Urinary bladder (tissue), 4 donors: ENCODE results near the gene LRRK1. TPM values are rescaled to one million over a fixed set of nuclear protein-coding genes. Genes with fewer than 3 reads are reported as not detected.

Source experiments
- DNase-seq: peaks from one replicate; pipeline ENCODE4 v3.0.0-alpha.2; 2015; ENCODE audit errors: extremely low spot score
- H3K27ac ChIP-seq: one replicate; pipeline ENCODE4 v1.5.1; 2013; ENCODE audit warnings: low read depth, mild to moderate bottlenecking, moderate library complexity
- H3K36me3 ChIP-seq: one replicate; pipeline ENCODE4 v1.6.1; 2013; ENCODE audit warnings: mild to moderate bottlenecking, moderate library complexity; ENCODE audit not compliant: insufficient read depth
- H3K4me1 ChIP-seq: one replicate; pipeline ENCODE4 v1.6.1; 2013; ENCODE audit warnings: mild to moderate bottlenecking, moderate library complexity; ENCODE audit not compliant: insufficient read depth
- H3K4me3 ChIP-seq: one replicate; pipeline ENCODE4 v1.5.1; 2013; ENCODE audit warnings: low read depth, low read length
- WGBS: extraction: QIAGEN DNeasy Blood & Tissue Kit; methylation state at CpG from one replicate; pipeline ENCODE4 v1.1.7; 2013; 5-methylcytosine and 5-hydroxymethylcytosine counted together
- polyA plus RNA-seq: library from polyadenylated mRNA; stranded (reverse); fragments of 200-250 nt; gene quantifications from one replicate; pipeline ENCODE4 v1.2.3, GENCODE V29; 2013
- total RNA-seq: library from RNA; depleted of rRNA; stranded (reverse); fragments of >200 nt; gene quantifications from one replicate; pipeline ENCODE4 v1.2.3, GENCODE V29; 2014
- donor health status: healthy with polysubstance abuse.
- donor health status: healthy.

Gene LRRK1
- total and polyA plus RNA-seq, 2 donors: 9.9 to 12.3 TPM

DNA sequence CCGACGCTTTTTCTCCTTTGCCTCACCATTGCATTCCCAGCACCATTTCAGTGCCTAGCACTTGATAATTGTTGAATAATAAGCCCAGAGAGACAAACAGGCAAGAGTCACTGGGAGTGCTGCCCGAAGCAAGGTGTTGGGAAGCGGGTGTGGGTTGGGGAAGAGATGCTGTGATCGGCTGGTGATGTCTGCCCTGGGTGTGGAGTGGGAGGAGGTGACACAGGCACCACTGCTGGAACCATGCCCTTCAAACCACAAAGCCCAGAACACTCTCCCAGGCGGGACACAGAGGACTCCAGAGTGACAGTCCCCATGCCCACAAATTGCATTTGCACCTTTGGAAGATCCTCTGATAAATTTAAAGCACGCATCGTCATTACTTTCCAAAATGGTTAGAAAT, 184.4 kb downstream of the LRRK1 start:
- Histone ChIP-seq H3K36me3 (no peaks in the 10 kb centered on the region), H3K27ac (no peak overlapping the region), H3K4me3 (no peak overlapping the region), H3K4me1 (no peaks in the 10 kb centered on the region)
- 94% methylated on average over 8 of the region's 8 CpGs for WGBS
- DNase-seq: no peak

DNA sequence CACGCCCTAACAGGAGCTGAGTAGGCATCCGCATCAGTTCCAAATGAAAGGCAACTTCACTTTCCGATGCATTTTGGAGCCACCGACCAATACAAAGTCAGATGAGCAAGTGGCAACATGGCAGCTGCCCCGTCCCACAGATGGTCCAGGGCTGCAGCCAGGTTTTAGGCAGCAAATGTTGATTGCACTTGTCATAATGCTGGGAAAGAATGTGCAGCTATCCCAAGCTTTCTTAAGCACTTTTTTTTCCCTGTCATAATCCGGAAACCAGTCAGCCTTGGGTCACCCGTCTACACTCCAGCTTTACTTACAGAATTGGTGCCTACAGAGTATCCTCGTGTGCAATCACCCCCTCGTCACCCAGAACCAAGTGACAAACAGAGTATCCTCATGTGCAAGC, 185.0 kb downstream of the LRRK1 start:
- Histone ChIP-seq H3K36me3 (no peaks in the 10 kb centered on the region), H3K4me3 (no peak overlapping the region), H3K27ac (no peak overlapping the region), H3K4me1 (no peaks in the 10 kb centered on the region)
- 94% methylated on average over 9 of the region's 9 CpGs for WGBS
- no peak for DNase-seq

DNA sequence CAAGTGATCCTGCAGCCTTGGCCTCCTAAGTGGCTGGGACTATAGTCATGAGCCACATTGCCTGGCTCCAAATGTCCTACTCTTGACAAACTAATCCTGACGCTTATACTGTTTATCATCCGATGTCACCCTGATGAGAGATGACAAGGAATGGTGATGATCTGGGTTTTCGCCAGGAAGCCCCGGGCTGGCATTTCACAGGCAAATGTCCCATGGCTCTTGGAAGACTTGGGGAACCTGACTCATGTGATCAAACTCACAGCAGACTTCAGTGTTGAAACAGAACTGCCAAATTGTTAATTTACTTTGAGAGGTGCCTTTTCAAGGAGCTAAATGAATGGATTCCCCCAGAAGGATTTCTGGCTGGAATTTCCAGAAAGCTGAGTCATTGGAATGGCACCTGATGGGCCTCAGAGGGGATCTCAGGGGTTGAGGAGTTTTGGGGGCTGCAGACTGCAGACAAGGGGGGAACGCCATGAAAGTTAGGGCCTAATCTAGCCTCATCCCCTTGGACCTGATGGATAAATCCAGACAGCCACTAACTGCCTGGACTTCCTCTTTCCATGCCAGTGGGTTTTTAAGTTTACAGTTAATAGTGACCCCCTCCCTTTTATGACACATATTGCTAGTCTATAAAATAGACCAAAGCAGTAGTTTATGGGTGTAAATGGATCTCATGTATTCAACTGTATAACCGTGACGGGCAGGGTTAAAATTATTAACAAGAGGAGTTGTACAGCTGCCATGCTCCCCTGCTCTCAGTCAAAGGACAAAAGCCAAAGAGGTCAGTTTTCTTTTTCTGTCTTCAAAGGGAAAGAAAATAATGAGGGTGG, 186.1 kb downstream of the LRRK1 start:
- WGBS: 76% methylated on average over 7 of the region's 7 CpGs
- no peak overlapping the region for H3K4me3 ChIP-seq
- no peaks in the 10 kb centered on the region for H3K4me1 ChIP-seq

DNA sequence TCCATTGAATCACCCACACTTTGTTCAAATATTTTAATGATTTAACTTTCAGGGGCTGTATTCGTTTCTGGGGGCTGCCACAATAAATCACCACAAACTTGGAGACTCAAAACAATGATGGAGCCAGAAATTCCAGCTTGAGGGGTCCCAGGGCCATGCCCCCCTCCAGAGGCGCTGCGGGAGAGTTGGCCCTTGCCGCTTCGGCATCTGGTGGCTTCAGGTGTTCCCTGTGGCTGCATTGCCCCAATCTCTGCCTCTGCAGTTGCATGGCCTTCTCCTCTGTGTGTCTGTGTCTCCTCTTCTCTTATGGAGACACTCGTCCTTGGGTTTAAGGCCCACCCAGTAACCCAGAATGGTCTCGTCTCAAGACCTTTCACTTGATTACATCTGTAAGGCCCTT, 187.9 kb downstream of the LRRK1 start:
- Histone ChIP-seq H3K4me1 (no peaks in the 10 kb centered on the region), H3K27ac (no peak overlapping the region), H3K4me3 (no peak overlapping the region), H3K36me3 (no peaks in the 10 kb centered on the region)
- no peak for DNase-seq
- 84% methylated on average over 7 of the region's 7 CpGs for WGBS

More for the DNA sequence above, 186.1 kb downstream of the LRRK1 start:
- no peak for DNase-seq
- Histone ChIP-seq H3K27ac (no peak overlapping the region), H3K36me3 (no peaks in the 10 kb centered on the region)

DNA sequence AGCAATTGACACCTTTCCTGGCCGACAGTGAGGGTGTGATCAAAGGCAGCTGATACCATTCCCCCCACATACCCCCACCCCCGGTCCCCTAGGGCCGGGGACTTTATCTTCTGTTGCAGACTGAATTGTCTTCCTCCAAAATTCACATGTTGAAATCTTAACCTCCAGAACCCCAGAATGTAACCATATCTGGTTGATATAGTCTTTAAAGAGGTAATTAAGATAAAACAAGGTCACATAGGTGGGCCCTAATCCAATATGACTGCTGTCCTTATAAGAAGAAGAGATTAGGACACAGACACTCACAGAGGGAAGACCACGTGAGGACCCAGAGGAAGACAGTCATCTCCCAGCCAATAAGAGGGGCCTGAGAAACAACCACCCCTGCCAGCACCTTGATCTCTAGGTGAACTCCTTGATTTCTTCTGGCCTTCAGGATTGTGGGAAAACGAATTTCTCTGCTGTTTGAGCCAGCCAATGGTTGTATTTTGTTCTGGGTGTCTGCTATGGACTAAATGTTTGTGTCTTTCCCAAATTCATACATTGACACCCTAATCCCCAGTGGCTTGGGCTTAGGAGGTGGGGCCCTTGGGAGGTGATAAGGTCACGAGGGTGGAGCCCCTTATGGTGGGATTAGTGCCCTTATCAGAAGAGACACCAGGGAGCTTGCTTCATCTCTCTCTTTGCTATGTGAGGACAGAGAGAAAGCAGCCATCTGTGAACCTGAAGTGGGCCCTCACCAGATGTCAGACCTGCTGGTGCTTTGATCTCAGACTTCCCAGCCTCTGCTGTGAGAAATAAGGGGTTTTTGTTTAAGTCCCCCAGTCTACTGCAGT, 188.7 kb downstream of the LRRK1 start:
- no peak overlapping the region for H3K4me3 ChIP-seq
- no peak for DNase-seq
- H3K4me1 ChIP-seq: no peaks in the 10 kb centered on the region
- 79% methylated on average over 6 of the region's 6 CpGs for WGBS
- no peaks in the 10 kb centered on the region for H3K36me3 ChIP-seq
- no peak overlapping the region for H3K27ac ChIP-seq

DNA sequence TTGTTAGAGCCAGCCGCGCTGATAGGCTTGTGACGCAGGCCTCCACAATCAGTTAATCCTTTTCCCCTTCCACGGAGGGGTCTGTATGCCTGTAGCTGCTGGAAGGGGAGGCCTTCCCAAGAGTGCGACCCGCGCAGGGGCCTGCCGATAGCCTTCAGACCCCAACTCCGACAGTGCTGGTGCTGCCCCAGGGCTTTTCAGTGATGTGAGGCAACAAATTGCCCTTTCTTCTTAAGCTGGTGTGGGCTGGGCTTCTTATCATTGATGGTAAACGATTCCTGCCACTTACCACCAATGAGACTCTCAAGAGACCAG, 189.3 kb downstream of the LRRK1 start:
- WGBS: 93% methylated on average over 10 of the region's 10 CpGs
- DNase-seq: no peak
- no peak overlapping the region for H3K4me3 ChIP-seq
- no peaks in the 10 kb centered on the region for H3K36me3 ChIP-seq
- H3K4me1 ChIP-seq: no peaks in the 10 kb centered on the region
- H3K27ac ChIP-seq: no peak overlapping the region

DNA sequence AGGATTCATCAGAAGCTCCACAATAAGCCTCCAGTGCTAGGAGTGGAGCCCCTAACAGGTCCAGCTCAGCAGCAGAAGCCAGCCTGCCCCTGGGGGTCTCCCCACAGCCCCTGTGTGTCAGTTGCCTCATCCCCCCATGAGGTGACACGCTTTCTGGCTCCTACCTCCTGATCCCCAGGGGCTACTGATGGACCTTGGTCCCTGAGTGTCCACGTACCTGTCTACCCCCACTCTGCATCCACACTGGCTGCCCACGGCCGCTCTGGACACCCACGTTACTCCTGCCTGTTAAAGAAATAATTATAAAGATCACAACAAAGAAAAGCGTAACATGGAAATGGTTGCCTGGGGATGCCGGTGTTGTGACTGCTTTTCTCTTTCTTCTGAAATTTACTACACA, 189.6 kb downstream of the LRRK1 start:
- WGBS: 97% methylated on average over 7 of the region's 7 CpGs
- no peak overlapping the region for H3K4me3 ChIP-seq

DNA sequence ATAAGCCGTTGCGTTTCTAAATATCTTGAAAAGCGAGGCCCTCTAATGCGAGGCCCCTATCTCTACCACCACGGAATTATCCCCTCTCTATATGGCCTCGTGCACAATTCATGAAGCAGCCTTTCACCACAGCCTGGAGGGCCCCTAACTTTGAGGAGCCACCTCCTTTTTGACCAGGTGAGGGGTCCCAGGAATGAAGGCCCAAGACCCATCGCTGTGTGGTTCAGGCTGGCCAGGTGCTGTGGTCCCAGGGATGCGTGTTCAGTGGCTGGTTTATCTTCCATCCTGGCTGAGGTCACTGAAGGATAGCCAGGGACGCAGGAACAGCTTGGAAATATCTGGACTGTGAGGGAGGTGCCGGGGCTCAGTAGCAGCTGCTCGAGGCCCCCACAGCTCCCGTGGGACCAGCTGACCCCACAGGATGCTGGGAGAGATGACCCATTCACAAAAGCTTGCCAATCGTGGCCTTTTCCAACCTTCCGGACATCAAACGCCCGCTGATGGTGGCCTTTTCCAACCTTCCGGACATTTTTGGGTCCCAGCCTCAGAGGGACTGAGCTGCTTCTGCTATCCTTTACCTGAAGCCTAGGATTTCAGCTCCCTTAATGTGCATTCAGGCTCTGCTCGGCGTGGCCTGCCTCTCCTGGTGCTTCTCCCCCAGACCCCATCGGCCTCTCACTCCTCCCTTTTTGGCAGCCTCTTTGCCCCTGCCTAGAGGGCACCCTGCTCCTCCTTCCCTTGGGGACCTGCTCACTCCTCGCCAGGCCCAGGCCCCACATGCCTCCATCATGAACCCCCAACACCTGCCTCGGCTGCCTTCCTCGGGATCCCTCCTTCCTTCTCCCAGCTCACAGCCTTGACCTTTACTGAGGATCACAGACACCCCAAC, 191.8 kb downstream of the LRRK1 start:
- H3K36me3 ChIP-seq: no peaks in the 10 kb centered on the region
- no peak for DNase-seq
- no peaks in the 10 kb centered on the region for H3K4me1 ChIP-seq
- WGBS: 75% methylated on average over 23 of the region's 23 CpGs
- H3K27ac ChIP-seq: no peak overlapping the region
- H3K4me3 ChIP-seq: no peak overlapping the region

More for the DNA sequence above, 189.6 kb downstream of the LRRK1 start:
- no peaks in the 10 kb centered on the region for H3K4me1 ChIP-seq
- H3K27ac ChIP-seq: no peak overlapping the region
- no peaks in the 10 kb centered on the region for H3K36me3 ChIP-seq
- no peak for DNase-seq

DNA sequence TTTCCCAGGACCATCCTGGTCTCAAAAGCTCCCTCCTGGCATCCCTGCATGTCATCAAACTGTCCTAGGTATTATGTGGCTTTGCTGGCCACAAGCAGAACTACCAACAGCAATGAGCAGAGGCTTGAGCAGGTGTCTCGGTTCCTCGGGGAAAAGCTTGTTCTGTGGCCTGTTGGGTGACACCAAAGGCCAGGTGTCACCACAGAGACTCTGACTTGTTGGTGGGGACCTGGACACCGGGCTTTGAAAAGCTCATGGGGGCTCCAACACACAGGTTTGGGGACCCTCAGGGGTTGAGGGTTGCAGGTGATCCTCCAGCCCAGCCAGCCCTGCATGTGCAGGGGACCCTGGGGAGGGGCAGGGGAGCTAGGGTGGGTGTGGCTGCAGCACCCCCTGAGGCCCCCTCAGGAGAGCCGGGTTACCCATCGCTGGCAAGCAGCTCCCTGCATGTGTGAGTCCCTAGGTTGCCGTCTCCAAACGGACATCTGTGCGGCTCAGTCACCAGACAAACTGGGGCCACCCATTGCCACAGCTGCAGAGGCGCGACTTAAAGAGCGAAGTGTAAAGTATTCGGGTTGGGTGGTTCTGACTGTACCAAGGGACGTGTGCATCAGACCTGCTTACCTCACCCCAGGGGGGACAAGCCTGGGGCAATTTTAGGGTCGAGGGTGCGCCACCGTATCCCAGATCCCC, 192.6 kb downstream of the LRRK1 start:
- no peak for DNase-seq
- H3K27ac ChIP-seq: no peak overlapping the region

DNA sequence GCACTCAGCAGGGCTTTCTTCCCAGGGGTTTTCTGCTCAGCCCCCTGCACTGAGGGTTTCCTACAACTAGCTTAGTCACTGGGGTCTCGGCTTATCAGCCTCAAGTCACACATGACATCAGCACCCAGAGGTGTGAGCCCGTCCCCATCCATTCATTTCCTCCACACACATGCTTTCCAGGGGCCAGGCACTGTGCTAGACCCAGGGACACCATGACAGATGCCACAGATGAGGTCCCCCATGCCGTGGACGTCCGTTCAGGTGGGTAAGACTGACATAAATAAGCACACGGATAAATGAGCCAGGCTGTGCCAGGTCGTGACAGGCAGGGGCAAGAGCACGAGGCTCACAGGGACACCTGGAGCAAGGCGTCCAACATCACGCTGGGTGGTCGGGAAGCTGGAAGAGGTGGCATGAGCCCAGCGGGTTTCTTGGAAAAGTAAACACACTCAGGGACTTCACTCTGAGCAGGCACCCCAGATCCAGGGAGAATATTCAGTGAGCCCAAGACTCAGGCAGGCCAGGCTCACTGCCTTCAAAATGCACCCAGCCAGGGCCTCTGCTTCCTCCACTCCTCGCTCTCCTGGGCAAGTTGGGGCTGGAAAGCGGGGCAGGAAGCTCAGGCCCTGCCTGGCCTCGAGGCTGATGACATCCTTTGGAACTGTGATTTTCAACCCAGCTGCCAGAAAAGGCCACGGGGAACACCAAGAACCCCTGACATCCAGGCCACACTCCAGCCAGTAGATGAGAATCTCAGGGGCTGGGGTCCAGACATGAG, 193.4 kb downstream of the LRRK1 start:
- H3K27ac ChIP-seq: no peak overlapping the region
- H3K4me3 ChIP-seq: no peak overlapping the region
- no peak for DNase-seq
- no peaks in the 10 kb centered on the region for H3K4me1 ChIP-seq
- WGBS: 70% methylated on average over 16 of the region's 16 CpGs
- H3K36me3 ChIP-seq: no peaks in the 10 kb centered on the region

More for the DNA sequence above, 192.6 kb downstream of the LRRK1 start:
- no peaks in the 10 kb centered on the region for H3K4me1 ChIP-seq
- no peak overlapping the region for H3K4me3 ChIP-seq
- H3K36me3 ChIP-seq: no peaks in the 10 kb centered on the region
- 91% methylated on average over 16 of the region's 16 CpGs for WGBS

DNA sequence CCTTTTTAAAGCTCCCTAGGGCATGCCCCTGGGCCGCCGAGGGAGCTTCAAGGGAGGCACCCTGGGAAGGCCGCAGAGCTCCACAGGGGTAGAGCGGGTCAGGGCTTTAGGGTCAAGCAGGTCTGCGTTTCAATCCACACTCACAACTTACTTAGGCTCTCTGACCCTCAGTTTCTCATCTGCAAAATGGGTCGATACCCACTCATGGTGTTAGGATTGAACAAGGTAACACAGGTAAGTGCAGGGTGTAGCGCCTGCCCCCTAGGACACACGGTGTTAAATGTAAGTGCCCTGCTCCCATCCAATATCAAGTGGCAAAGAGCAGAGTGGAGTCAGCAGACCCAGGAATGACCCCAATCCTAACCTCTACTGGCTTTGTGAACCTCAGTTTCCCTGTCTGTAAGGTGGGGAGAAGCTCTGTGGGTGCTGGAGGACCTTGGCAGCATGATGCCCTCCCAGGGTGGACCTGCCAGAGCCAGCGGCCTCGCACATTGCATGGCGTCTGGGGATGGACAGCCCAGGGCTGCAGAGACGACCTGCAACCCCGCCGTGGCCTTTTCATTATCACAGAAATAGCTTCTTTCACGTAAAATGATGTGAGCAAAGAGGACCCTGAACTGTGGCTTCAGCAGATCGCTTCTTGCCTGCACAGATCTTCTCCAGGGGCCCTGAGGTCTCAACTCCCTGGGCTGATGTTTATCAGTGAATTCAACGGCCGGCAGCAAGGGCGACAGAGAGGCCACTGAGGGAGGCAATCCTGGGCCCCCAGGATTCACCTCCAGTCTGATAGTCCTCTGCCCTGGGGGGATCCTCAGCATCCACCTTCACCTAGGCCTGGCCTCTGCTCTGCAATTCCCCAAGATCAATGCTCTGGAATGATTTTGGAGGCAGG, 194.2 kb downstream of the LRRK1 start:
- DNase-seq: no peak
- WGBS: 90% methylated on average over 19 of the region's 19 CpGs
- Histone ChIP-seq H3K4me3 (no peak overlapping the region), H3K36me3 (no peaks in the 10 kb centered on the region), H3K4me1 (no peaks in the 10 kb centered on the region), H3K27ac (no peak overlapping the region)

DNA sequence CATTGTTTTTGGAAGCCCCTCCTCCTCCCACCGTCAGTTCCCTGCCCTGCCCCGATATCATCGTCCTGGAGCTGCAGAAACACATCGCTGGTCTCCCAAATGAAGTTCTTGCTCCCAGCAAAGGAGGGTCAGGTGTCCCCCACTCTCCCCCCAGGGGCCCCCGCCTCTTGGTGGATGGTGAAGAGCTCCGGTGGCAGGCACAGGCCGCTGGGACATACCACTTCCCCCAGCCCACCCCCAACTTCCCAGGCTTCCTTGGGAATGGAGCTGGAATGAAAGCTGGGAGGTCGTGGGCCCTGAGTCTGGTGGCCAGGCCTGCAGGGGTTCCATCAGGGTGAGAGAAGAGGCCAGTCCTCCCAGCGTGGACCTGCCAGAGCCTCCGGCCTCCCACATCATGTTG, 195.0 kb downstream of the LRRK1 start:
- Histone ChIP-seq H3K4me1 (no peaks in the 10 kb centered on the region), H3K27ac (no peak overlapping the region), H3K36me3 (no peaks in the 10 kb centered on the region), H3K4me3 (no peak overlapping the region)
- no peak for DNase-seq
- 79% methylated on average over 10 of the region's 10 CpGs for WGBS
